NT2/D1 (cell line): ENCODE data around the gene FGFBP2.

Source experiments
- YY1 ChIP-seq: IDR thresholded peaks from 2 replicates; pipeline ENCODE4 v1.6.1; 2011; ENCODE audit not compliant: insufficient read length, insufficient read depth
- ZNF274 ChIP-seq: IDR thresholded peaks from 2 replicates; pipeline ENCODE4 v1.6.1; 2011; ENCODE audit warnings: mild to moderate bottlenecking, low read depth, low read length

- no peak for TF ChIP-seq ZNF274
- TF ChIP-seq YY1: no peak
Observed at GRCh38 chr4:15982842-15983524, 20.0 kb upstream of the FGFBP2 start.
